Measurements from ENCODE around the gene PPIE.

Gene PPIE

DNA sequence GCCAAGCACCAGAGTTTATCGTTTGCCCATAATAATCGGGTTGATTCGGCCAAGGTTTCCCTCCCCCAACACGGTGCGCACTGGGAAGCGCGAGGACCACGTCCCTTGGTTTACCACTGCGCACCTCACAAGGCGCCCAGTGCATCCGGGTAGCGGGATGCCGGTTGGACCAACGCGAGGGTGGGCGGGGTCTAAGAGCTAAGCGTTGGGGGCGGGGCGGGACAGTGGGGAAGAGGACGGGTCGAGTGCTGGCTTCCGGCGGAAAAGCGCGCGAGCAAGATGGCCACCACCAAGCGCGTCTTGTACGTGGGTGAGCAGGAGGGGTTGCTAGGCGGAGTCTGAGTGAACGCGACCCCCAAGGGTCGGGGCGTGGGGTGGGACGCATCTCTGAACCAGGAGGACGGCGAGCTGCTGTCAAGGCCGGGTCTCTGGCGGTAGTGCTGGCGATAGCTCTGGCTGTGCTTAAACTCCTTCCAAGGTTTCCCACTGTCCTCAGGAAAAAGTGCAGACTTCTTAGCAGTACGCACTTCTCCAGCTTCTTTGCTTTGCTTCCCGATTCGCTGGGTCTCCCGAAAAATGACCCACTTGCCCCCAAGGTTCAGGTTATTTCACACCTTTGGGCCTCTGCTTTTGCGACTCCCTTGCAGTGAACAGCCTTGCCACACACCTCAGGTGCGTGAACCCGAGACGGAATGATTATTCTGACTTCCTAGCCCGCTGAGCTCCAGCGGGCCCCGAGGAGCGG lies at the start of gene PPIE:
Gene PPIE, plus strand, starts transcription at position 261 of the 745 bp plus-strand sequence. Its CDS starts 19 bp downstream, at position 280.
- peak; percentile 94 for DNase-seq (ENCODE audit: low read depth)

DNA sequence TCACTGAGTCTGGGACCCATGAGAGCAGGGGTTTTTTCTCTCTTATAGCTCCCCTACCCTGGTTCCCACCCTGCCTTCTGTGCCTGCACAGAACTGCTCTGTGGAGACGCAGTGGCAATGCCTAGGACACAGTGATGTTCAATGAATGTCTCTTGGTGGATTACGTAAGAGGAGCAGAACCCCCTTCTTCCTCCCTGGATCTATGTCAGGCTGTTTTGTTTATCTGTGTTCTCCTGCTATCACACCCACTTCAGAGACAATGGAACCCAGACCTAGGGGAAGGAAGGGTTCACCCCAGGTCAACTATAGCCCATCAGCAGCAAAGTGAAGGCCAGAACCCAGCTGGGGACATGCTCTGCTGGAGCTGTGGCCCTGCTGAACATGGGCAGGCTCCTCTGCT lies 49.5 kb upstream of the PPIE start:
- DNase-seq (ENCODE audit: low read depth), result no peak

DNA sequence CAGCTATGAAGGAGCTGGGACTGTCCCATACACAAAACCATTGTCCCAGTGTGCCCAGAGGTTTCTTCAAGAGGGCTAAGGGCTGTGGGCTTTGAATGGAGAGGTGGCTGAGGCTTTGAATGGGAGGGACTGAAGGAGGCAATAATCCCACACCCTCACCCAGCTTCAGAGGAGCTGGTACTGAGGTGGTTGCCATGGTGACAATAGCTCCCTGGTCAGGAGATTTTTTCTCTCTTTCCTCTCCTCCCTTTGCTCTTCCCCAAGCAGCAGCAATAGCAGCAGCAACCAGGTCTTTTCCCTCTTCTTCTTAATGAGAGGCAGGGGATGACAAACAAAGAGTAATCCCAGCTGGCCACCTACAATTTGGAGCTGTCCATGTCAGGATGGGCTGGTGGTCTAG lies 49.0 kb upstream of the PPIE start:
- DNase-seq (ENCODE audit: low read depth), result no peak

DNA sequence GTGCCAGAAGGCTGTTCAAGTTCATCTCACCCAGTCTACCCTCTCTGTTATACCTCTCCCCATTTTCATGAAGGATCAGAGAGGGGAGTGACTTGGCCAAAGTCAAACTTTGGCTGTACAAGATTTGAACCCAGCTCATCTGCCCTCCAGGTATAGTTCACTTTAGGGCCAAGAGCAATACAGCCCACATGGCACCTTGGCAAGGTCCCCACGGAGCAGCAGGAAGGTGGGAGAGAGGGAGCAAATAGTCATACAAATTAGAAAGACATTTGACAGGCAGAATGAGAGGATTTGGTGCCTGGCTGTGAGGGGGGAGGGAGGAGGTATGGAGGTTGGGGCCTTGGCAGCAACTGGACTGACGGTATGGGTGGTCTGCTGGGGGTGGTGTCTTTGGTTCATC lies 48.5 kb upstream of the PPIE start:
- no peak for DNase-seq (ENCODE audit: low read depth)

DNA sequence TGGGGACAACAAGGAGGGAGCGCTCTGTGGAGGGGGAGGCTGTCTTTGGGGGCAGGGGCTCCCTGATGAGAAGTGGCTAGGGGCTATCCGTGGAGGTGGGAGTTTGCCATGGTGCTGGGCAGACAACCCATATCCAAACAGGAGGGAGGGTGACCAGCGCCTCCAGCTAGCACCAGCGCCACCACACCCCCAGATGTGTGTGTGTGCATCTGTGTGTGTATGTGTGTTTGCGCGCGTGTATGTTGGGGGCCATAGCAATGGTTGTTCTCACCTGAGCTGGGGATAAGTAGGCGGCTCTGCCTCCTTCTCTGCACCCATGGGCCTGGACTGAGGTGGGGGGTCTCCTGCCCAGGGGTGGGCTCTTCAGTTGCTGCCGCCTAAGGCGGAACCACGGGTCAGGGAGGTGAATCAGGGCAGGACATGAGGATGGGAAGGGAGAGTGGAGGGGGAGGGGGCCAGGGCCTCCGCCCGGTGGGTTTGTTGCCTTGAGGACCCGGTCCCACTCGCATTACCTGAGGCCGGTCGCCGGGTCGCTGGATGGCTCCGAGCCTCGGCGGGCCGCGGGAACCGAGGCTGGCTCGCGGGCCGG lies 47.8 kb upstream of the PPIE start:
- no peak for DNase-seq (ENCODE audit: low read depth)

DNA sequence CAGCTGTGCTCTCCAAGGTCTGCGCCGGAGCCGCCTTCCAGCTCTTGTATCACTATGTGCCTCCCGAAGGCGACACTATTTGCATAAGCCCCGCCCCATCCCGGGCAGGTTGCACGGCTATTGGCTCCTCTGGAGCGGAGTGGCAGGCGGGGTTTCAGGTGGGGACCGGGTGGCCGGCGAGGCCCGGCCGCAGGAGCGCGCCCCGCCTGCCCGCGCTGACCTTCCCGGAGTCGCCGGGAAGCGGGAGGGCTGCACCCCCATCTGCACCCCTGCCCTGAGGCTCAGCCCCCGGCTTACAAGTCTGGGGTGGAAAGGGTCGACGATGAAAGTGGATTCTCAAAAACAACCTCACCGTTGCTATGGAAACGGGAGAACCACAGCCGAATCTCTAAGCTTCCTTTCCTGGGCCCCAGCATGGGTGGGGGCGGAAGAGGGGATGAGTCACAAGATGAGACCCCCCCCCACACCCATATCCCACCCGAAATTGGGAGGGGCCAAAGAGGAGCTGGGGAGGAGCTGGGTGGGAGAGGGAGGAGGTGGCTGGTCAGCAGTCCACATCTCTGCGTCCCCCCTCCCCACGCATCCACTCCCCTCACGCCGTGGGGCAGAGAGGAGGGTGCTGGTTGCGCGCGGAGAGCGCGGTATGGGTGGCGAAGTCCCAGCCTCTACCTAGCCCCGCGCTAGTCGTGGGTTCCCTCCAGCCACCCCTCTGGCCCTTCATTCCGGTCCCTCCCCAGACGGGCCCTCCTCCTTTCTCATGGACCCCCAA lies 47.1 kb upstream of the PPIE start, which contains the start of gene HPCAL4:
Gene HPCAL4, minus strand, starts transcription at position 51 of the 769 bp plus-strand sequence. CDS start 6,830 bp downstream, outside the sequence.
- DNase-seq (ENCODE audit: low read depth), result peak; percentile 72

DNA sequence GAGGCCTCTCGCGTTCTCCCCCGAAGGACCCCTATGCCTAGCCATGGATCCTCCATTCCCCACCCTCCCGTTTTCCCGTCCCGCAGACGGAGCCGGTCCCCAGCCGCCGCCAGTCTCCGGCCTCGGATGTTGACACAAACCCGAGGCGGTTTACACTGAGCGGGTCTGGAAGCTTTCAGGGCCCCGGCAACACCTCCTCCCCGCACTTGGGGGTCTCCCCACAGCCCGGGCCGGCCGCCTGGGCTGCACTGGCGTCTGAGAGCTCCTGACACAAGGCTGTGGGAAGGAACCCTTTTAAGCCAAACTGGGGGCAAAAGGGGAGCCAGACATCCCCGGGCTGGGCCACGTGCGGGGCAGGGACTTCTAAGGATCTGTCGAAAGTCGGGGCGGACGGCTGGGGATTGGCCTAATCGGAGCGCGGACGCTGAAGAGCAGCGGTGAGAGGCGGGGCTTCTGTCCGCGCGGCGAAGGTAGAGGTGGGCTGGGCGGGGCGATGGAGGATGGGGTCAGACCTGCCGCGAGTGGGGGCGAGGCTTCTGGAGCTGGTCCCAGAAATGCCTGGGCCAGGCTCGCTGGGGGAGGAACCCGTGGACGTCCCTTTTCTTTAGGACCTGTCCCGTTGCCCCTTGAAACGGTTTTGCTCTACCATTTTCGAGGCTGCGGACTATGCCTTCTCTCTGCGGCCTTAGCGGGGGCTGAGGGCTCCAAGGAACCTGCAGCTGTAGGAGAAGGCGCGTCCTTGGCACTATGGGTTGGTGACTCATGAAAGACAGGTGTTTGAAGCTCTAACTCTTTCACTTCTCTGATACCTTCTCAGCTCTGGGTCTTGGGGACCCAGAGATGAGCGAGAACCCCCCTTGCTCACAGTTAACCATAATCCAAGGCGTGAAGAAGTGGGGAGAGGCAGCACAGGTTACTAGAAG lies 46.3 kb upstream of the PPIE start:
- DNase-seq (ENCODE audit: low read depth), result no peak

DNA sequence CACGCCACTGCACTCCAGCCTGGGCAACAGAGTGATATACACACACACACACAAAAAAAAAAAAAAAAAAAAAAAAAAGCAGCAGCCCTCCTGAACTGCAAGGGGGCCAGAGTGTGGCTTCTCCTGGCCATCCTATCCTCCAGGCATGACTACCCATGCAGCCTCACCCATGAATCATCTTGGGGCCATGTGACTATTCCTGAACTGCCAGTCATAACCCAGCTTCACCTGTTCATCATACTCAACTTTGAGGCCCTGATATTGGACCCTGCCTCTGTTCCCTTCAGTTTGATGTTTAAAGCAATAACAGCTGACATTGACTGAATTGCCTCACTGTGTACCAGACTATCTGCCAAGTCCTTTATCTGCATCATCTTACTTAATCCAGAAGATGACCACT lies 44.7 kb upstream of the PPIE start:
- DNase-seq (ENCODE audit: low read depth), result no peak

DNA sequence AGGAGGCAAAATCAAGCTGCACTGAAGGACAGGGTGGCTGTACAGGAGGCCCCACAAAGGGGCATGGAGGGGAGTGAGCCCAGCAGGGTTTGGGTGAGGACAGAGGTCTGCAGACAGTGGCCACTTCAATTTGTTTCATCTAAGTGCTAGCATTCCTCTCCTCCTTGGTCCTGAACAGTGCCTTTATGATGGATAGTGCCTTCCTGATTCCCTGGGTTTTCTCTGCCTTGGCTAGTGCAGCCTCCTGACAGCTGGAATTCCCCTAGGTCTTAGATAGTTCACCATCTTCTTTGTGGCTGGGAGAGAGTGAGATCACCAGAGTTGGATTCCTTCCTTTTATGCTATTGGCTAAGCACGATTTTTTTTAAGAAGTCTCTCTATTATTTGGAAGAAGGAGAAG lies 43.7 kb upstream of the PPIE start:
- no peak for DNase-seq (ENCODE audit: low read depth)

DNA sequence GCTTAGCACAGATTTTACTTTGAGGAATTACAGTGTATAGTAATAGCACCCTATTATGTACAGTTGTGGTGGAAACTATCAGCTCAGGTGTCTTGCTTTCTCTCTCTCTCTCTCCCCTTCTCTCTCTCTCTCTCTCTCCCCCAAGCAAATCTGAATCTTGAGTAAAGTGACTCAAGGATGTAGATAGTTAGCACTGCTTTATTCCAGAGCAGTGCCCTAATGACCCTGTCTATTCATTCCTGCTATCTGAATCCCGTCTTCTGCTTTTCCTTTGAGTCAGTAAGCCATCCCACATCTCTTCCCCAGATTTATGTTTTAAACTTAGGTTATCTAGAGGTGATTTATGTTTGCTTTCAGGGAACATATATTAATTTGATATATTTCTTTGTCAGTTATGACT lies 42.2 kb upstream of the PPIE start:
- DNase-seq (ENCODE audit: low read depth), result no peak

DNA sequence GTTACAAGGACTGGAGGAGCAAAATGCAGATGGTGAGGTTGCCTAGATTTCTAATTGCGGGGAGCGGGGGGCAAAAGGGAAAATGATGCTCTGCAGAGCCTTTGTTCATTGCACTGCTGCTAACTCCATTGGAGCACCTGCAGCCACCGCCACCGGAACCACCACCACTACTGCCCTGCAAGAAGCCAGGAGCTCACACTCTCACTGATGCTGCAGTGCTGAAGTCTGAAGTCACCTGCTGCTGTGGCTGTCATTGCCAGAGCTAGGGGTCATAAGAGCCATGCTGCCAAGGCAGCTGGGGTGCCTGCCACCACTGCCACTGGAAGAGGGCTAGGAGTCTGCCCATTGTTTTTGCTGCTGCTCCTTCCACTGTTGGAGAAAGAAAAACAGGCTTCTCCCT lies 40.1 kb upstream of the PPIE start:
- no peak for DNase-seq (ENCODE audit: low read depth)

DNA sequence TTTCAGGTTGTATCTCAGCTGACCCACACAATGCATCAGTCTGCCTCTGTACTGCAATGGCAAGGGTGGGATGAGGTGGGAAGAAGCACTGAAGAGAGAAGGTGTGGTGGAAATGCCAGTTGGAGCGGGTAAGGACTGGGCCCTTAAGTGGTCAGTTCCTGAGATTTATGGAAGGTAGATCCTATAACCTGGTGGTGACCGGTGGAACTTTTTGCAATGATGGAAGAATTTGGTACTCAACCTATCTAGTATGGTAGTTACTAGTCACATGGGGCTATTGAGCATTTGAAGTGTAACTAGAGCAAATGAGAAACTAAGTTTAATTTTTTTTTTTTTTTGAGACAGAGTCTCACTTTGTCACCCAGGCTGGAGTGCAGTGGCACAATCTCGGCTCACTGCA lies 39.3 kb upstream of the PPIE start:
- no peak for DNase-seq (ENCODE audit: low read depth)

DNA sequence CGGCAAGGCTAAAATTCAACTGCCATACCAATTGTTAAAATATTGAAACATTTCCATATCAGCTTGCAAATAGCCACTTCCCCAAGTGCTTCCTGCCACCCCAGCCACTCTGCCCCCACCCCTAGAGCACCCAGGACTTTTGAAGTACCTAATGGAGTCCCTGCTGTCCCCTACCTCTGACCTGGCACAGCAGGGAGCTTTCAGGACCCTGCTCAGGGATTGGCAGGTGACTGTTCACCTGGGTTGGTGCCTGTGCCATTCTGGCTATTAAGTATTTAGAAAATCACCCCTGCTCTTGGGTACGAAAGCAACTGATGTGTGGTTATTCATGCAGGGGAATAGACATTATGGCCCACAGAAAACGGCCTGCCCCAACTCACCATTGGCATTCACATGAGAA lies 38.3 kb upstream of the PPIE start:
- no peak for DNase-seq (ENCODE audit: low read depth)

DNA sequence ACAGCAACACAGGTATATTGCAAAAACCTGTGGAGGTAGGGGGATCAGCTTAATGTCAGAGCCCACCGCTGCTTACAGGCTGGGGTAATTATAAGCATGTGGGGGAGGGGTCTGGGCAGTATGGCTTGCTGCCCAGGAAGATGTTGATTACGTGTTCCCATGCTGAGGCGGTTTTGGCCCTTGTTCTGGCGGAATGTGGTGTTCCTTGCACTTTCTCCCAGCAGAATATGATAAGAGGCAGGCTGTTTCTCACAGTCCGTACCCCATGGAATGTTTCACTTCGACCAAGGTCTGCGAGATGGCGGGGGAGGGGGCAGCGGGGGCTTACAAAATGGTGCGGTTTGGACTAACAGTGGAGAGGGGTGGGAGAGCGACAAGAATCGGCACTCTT lies 37.6 kb upstream of the PPIE start:
- no peak for DNase-seq (ENCODE audit: low read depth)

DNA sequence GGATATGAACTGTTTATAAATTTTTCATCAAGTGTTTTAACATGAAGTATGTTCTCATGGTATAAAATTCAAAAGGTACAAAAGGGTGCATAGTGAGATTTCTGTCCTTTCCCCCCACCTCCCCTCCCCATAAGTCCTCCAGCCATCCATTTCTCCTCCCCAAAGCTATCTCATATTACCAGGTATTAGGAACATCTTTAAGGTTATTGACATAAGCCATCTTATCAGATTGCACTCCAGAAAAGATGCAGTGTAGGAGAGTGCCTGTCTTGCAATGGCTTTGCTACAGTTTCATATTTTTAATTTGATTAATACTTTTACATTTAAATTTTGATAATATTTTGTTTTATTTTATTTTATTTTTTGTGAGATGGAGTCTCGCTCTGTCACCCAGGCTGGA lies 33.9 kb upstream of the PPIE start:
- DNase-seq (ENCODE audit: low read depth), result no peak

DNA sequence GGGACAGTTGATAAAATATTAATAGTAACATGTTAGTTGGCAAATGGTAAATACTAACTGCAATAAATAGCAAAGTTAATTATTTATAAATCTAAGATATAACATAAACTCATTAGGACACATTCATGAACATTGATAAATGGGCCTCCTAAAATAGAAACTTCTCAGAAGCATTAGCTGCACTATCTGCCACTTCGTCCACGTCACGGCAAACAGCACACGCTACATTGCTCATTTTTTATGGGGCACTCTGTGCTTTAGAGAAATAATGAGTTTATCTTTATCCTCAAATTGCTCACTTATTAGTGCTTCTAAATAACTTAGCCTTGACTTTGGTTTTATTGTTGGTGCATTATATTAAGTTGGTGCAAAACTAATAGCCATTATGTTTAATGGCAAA lies 31.2 kb upstream of the PPIE start:
- DNase-seq (ENCODE audit: low read depth), result no peak

DNA sequence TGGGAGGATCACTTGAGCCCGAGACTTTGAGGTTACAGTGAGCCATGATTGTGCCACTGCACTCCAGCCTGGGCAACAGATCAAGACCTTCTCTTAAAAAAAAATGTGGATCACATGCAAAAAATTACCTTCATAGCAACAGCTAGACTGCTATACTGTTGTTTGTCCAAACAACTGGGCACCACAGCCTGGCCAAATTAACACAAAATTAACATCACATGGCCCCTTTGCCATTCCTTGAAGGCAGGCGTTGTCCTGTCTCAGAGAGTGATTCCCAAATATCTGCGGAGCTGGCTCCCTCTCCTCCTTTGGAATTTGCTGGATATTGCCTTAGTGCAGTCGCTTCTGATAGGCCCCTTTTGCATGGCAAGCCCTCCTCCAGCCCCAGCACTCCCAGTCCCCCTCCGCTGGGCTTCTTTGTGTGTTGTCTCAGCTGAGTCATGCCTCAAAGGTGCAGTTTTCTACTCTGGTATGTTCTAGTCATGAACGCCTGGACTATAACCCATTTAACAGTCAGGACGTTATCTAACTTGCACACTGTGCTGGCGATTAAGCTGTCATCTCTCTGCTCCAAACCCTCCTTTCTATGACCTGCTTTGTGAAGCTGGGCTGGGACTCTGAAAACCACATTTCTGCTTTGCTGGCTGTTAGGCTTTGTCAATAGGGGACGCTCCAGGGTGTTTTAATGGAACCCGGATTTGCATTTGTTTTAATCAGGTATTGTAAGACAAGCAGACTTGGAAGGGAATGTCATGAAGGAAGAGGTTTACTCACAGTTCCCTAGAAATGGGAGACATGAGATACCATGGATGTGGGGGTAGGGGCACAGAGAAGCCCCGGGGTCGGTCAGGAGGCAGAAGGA lies 27.3 kb upstream of the PPIE start:
- no peak for DNase-seq (ENCODE audit: low read depth)

DNA sequence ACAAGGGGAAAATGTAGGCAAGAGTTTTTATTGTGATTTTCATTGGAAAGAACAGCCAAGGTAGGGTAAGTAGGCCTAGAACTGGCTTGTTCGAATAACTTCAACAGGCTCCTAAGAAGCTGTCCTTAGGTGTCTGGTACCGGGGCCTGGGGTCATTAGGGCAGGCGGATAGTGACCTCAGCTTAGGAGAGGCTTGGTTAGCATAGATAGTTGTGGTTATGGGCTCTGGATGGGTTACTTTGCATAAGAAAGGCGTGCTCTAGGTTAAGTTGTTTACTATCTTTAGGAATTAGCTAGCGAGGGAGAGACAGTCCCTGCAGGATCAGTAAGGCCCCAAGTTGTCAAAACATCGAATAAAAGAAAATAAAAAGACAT lies 26.7 kb upstream of the PPIE start:
- DNase-seq (ENCODE audit: low read depth), result no peak

DNA sequence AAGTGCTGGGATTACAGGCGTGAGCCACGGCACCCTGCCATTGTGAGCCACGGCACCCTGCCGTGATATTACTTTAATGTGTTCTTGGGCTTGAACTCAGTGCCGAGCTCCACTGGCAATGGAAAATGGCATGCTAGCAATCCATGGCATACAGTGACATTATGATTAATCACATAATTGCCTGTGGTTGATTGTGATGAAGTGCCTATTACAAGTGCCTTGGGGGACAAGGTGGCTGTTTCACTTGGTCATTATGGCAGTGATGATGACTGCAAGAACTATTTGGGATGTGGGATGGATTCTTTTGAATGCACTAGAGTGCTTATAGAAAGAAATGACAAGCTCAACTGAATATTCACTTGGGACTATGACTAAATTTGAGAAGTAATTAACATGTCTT lies 25.1 kb upstream of the PPIE start:
- DNase-seq (ENCODE audit: low read depth), result no peak

DNA sequence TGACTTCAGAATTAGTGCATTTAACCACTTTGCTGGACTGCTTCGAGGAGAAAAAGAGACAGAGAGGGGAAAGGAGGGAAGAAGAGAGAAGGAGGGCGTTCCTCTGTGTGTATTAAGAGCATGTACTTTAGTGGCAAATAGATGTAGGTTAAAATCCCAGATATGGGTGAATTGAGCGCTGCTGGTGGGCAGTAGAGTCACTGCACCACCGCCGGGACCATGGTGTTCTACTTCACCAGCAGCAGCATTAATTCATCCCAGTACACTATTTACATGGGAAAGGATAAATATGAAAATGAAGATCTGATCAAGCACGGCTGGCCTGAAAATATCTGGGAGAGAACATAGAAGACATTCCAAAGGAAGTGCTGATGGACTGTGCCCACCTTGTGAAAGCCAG lies 20.9 kb upstream of the PPIE start:
- DNase-seq (ENCODE audit: low read depth), result no peak
